GM21717 (cell line): ENCODE results near the gene CD300LG.
"Not testable (repeated sequence)": the region's sequence is repeated elsewhere in the genome, so short reads cannot be mapped to it uniquely, and the experiment has no call there.

ENCODE experiments used
- ATAC-seq: cut with Tn5 transposase; IDR thresholded peaks from one replicate; pipeline ENCODE4 v1.9.1; 2021; ENCODE audit warnings: mild to moderate bottlenecking, moderate library complexity; ENCODE audit not compliant: unreplicated experiment

Gene CD300LG

DNA sequence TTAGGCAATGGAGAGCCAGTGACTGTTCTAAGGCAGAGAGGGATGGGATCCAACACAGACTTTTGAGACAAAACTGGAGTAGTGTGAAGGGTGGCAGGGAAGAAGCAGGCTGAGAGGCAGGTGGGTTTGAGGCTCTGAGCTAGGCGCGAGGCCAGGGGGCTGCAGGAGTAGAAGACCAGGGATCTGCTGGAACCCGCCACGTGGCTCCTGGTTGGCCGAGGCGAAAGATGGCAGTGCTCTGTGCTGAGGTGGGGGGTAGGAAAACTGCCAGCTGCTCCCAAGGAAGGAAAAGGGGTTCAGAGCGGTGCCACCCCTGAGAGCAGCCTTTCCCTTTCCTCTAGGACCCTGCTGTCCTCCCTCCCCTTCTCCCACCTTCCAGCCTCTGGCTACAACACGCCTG, 5.6 kb downstream of the CD300LG start:
- ATAC-seq = no peak

DNA sequence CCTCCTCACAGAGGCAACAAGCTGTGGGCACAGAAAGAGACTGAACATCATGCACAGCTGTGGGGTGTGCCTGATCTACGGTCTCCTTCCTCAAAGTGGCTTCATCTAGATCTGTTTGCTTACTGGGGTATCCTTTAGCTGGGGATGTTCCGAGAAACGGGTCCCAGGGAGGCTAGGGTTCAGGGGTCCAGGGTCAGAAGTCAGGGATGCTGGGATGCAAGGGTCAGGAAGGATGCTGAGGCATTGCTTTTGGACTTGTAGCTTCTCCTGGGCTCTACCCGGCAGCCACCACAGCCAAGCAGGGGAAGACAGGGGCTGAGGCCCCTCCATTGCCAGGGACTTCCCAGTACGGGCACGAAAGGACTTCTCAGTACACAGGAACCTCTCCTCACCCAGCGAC, 6.6 kb downstream of the CD300LG start:
- no peak for ATAC-seq

GRCh38 chr17:43854498-43854897, 7.5 kb downstream of the CD300LG start:
- no peak for ATAC-seq

DNA sequence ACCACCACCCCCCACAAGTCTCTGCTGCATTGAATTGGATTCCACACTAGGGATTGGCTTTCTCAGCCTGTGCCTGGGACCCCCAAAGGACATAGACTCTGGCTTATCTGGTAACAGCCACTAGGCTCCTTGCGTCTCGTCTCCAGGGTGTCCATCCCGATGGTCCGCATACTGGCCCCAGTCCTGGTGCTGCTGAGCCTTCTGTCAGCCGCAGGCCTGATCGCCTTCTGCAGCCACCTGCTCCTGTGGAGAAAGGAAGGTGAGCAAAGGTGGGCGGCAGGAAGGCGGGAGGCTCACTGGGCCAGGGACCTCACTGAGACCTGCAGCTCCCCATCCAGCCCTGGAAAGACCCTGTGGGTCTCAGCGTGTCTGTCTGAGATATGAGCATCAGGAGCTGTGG, 8.1 kb downstream of the CD300LG start:
- no peak for ATAC-seq

DNA sequence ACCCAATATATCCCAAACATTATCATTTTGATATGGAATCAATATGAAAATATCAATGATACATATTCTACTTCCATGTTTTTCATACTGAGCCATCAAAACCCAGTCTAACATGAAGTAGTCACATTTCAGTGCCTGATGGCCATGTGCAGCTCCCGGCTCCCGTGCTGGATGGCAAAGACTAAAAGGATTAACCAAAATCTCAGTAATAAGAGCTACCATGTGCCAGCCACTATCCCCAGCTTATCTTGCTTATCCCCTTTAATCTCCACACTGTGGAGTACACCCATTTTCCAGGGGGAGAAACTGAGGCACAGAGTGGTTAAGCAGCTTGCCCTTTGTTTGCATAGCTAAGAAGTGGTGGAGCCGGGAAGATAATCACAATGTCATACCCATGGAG, 9.2 kb downstream of the CD300LG start:
- ATAC-seq = no peak

- no peak for ATAC-seq
Measured at GRCh38 chr17:43857141-43857540, 10.2 kb downstream of the CD300LG start.

DNA sequence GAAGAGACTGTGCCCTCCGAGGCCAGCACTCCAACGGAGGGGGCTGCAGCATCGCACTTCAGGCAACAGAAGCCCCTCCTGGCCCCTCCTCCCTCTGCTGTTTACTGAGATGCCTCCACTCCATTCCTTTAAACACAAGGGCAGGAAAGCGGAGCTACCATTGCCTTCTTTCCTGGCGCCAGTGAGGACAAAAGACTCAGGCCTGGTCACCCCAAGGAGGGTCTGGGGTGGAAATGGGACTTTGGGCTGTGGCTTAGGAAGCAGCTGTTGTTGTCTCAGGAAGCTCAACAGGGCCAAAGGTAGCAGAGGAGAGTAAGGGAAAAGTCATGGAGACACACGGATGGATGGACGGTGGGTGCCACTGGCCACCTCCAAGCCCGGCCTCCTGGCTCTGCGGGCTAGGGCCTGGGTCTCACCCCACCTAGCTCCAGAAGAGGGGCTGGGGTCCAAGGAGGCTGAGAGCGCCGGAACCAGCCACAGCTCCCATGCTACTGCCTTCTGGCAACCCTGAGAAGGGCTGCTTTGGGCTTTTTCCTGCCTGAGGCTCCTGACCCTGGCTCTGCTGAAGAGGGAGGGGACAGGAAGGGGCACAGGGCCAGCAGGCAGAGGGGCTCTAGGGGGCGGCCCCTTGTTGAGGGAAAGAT, 11.1 kb downstream of the CD300LG start:
- no peak for ATAC-seq

GRCh38 chr17:43860077-43860725, 13.2 kb downstream of the CD300LG start:
- no peak for ATAC-seq

DNA sequence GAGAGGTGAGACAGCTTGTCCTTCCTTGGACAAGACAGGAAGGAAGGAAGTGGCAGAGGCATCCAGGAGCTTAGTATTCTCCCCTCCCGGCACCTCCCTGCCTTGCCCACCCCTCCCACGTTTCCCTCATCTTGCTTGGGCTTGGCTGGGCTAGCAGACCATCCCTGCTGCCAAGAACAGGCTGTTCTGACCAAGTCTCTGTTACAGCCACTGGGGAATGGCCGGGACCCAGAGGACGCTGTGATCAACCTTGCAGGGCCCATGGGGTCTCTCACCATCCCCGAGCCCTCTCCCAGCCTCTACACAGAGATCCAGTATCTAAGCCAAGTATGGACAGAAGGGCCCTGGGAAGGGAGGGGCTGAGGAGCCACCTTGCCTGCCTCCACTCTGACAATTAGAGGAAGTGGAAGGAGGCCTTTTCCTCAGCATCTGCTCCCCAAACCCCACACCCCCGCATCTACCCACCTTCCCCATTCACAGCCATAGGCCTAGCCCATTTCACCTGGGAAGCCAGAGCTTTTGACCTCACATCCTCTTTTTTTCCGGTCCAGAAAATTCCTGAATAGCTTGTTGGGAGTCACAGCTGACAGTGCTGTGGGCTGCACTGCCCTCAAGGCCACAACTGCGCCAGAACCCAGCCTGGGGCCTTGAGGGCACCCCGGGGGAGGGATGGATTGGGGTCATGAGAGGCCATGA, 14.1 kb downstream of the CD300LG start:
- ATAC-seq = no peak

- ATAC-seq = no peak
Measured at GRCh38 chr17:43861960-43862359, 15.0 kb downstream of the CD300LG start.

GRCh38 chr17:43864161-43864984, 17.4 kb downstream of the CD300LG start:
- no peak for ATAC-seq

DNA sequence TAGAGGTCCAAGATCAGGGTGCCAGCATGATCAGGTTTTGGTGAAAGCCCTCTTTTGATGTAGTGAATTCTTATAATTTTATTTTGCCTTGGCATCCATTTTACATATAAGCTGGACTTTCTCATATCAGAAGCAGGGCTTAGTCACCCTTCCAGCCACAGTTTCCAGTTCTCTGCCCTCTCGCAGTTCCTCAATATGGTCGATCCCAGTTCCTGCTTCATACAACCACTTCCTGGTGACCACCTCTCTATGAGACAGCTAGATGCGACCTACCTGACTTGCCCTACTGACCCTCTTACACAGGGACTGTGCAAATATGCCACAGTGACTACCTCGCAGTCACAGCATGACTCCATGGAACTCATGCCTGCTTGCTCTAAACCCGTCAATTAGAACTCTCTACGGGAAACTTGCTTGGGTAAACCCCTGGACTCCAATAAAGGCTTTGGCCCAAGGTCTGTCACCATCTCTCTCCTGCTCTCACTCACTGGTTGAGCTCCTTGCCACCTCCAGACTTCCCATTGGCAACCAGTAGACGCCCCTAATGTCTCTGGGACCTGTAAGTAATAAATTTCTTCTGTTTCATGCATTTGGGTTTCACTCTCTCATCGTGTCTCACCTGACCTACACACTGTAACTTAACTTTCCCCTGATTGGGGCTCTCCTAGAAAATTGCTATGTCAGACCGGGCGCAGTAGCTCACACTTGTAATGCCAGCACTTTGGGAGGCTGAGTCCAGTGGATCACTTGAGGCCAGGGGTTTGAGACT, 21.4 kb downstream of the CD300LG start:
- ATAC-seq = no peak

DNA sequence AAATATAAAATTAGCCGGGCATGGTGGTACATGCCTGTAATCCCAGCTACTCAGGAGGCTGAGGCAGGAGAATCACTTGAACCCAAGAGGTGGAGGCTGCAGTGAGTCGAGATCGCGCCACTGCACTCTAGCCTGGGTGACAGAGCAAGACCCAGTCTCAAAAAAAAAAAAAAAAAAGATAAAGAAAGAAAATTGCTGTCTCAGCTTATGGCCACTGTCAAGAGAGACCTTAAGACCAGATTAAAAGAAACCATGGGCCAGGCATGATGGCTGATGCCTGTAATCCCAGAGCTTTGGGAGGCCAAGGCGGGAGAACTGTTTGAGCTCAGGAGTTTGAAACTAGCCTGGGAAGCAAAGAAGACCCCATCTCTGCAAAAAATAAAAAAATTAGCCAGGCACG, 22.1 kb downstream of the CD300LG start:
- ATAC-seq = not testable (repeated sequence)

DNA sequence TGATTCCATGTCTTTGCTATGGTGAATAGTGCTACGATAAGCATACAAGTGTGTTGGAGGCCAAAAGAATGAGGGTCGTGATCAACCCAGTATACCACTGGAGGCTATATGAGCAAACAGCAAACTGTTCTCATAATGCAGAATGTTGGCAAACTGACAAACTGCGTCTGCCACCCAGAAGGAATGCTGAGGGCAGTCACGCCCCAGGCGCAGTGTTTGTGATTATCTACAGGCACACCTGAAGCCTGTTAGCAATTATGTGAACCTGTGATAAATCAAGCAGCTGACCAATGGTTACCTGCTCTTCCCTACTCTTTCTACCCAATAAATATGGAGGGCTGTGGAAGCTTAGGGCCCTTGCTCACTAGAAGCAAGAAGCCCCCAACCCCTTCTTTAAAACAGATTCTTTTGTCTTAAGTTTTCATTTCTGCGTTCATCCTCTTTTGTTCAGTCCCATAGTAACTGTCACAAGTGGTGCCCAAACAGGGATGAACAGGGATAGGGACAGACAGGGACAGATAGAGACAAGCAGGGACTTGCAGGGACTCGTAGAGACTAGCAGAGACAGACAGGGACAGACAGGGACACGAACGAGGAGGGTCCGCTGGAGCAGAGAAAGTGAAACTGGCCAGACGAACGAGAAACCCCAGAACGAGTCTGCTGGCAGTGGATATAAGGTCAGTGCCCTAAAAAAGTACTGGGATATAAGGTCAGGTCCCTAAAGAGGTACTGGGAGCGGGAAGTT, 25.1 kb downstream of the CD300LG start:
- no peak for ATAC-seq

DNA sequence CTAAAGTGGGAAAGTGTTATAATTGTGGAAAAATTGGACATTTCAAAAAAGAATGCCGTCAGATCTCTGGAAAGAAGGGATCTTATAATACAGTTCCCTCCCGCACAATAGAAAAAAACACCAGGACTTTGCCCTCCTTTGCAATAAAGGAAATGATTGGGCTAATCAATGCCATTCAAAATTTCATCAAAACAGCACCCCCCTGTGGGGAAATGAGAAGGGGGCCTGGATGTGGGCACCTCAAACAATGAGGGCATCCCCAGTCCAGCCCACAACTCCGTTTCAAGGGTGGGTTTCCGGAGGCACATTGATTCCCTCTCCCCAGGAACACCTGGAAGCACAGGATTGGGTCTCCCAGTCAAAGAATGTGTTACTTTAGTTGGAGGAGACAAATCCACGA, 26.1 kb downstream of the CD300LG start:
- ATAC-seq = no peak

- no peak for ATAC-seq
Measured at GRCh38 chr17:43873815-43874214, 26.8 kb downstream of the CD300LG start.

DNA sequence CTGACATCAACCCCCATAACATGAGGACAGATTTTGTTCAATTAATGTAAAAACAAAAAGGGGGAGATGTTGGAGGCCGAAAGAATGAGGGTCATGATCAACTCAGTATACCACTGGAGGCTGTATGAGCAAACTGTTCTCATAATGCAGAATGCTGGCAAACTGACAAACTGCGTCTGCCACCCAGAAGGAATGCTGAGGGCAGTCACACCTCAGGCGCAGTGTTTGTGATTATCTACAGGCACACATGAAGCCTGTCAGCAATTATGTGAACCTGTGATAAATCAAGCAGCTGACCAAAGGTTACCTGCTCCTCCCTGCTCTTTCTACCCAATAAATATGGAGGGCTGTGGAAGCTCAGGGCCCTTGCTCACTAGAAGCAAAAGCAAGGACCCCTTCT, 27.3 kb downstream of the CD300LG start:
- no peak for ATAC-seq

- ATAC-seq = no peak
Measured at GRCh38 chr17:43875476-43876147, 28.6 kb downstream of the CD300LG start.

GRCh38 chr17:43877031-43877430, 30.1 kb downstream of the CD300LG start:
- no peak for ATAC-seq
